Activated naive CD8-positive, alpha-beta T cell (primary cell): Measurements from ENCODE around the gene HSPH1.

Source experiments
- H3K27ac Mint-ChIP-seq: one replicate; pipeline ENCODE4 v1.8.0; 2021; ENCODE audit warnings: mixed read lengths
- H3K27me3 Mint-ChIP-seq: one replicate; pipeline ENCODE4 v1.8.0; 2021; ENCODE audit warnings: mixed read lengths
- H3K36me3 Mint-ChIP-seq: one replicate; pipeline ENCODE4 v1.8.0; 2021; ENCODE audit warnings: mixed read lengths
- H3K4me1 Mint-ChIP-seq: one replicate; pipeline ENCODE4 v1.8.0; 2021; ENCODE audit warnings: low read depth, mixed read lengths
- H3K4me3 Mint-ChIP-seq: one replicate; pipeline ENCODE4 v1.8.0; 2021; ENCODE audit warnings: mild to moderate bottlenecking, mixed read lengths
- H3K9me3 Mint-ChIP-seq: one replicate; pipeline ENCODE4 v1.8.0; 2021; ENCODE audit warnings: low read depth, mixed read lengths

The HSPH1 gene

DNA sequence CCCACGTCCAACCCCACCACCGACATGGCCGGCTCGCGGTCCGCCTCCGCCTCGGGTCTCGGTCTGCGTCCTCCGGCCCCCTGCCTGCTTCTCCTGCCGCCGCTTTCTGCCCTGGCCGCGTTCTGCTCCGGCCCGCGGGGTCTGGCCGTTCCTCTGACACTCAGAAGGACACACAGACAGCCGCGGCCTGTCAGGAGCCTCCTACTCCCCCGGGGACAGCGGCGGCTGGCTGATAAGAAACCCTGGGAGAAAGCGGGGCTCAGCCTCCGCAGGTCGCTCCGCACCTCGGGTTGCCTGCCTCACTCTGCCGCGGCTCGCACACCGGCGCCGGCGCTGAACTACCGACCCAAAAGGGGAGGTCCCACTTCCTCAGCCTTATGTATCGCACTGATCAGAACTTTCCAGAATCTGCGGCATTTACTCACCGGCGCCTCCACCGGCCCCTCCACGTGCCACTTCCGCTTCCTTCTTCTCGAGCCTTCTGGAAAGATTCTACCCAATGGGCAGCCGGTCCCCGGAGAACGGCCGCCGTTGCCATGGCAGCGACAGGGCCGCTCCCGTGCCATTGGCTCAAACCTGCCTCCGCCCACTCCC lies at the start of gene HSPH1:
TSS of gene HSPH1 (minus strand) at position 348 of the 594 bp plus-strand sequence. CDS start at position 26, 322 bp downstream.
- H3K36me3 Mint-ChIP-seq: peaks cover 18% of the 10 kb centered on the region
- H3K4me1 Mint-ChIP-seq: peaks cover 44% of the 10 kb centered on the region
- H3K4me3 Mint-ChIP-seq: peak within 1 kb of the TSS; percentile 99
- H3K27ac Mint-ChIP-seq: peak within 1 kb of the TSS; percentile 98
- H3K9me3 Mint-ChIP-seq: no peaks in the 10 kb centered on the region
- H3K27me3 Mint-ChIP-seq: no peaks in the 10 kb centered on the region

GRCh38 chr13:31209841-31210210 lies 48.1 kb upstream of the HSPH1 start:
- Mint-ChIP-seq H3K4me1 (peaks cover 25% of the 10 kb centered on the region), H3K27ac (no peak overlapping the region), H3K4me3 (no peak overlapping the region), H3K9me3 (no peaks in the 10 kb centered on the region), H3K36me3 (peaks cover 3% of the 10 kb centered on the region), H3K27me3 (no peaks in the 10 kb centered on the region)

- Mint-ChIP-seq H3K4me1 (peaks cover 26% of the 10 kb centered on the region), H3K4me3 (no peak overlapping the region), H3K27me3 (no peaks in the 10 kb centered on the region), H3K36me3 (peaks cover 3% of the 10 kb centered on the region), H3K27ac (no peak overlapping the region), H3K9me3 (no peaks in the 10 kb centered on the region)
These were observed 47.6 kb upstream of the HSPH1 start for GRCh38 chr13:31209172-31209840.

- no peaks in the 10 kb centered on the region for H3K27me3 Mint-ChIP-seq
- H3K36me3 Mint-ChIP-seq: peaks cover 3% of the 10 kb centered on the region
- no peak overlapping the region for H3K27ac Mint-ChIP-seq
- no peaks in the 10 kb centered on the region for H3K9me3 Mint-ChIP-seq
- peaks cover 23% of the 10 kb centered on the region for H3K4me1 Mint-ChIP-seq
- H3K4me3 Mint-ChIP-seq: no peak overlapping the region
These were observed 46.9 kb upstream of the HSPH1 start for GRCh38 chr13:31208559-31209122.

DNA sequence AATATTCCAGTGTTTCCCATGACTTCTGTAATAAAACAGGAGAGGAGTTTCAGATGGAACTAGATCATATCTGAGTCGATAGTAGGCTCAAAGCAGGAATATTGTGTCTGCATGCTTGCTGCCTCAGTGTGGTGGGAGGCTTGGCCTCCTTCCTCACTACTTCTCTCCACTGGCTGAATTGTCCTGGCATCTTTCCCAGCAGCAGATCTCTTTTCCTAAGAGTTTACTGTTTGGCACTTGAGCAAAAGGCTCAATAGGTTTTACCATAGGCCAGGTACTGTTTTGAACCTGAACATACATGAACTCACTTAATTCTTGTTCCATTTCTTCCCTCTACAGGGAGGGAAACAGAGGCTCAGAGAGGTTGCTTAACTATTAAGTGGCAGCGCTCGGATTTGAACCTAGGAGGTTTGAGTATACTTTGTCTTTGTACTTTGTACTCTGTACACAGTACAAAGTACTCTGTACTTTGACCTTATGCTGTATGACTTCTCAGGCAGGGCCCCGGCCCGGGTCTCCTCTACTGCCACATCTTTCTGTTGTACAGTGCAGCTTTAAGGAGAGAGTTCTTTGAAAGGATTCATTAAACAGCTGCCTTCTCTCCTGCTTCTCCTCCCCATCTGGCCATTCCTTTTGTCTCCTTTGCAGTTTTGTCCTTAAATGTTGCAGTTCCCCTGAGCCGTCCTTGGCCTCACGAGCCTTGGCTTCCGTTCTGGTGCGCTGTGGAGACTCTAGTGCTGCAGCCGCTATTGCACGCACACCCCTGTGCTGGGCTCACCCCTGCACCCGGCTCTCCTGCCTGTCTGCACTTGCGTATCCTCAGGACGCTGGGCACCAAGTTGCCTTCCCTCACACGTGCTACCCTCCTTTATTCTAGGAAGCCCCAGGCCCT lies 46.2 kb upstream of the HSPH1 start:
- H3K4me3 Mint-ChIP-seq: peak overlapping the region; percentile 1
- peak overlapping the region; percentile 16 for H3K27ac Mint-ChIP-seq

GRCh38 chr13:31204592-31204991 lies 42.9 kb upstream of the HSPH1 start:
- Mint-ChIP-seq H3K27me3 (no peaks in the 10 kb centered on the region), H3K36me3 (no peaks in the 10 kb centered on the region), H3K4me3 (no peak overlapping the region), H3K27ac (peak overlapping the region; percentile 41), H3K4me1 (peaks cover 28% of the 10 kb centered on the region), H3K9me3 (no peaks in the 10 kb centered on the region)

More for the DNA sequence above, 46.2 kb upstream of the HSPH1 start:
- Mint-ChIP-seq H3K9me3 (no peaks in the 10 kb centered on the region), H3K36me3 (peaks cover 3% of the 10 kb centered on the region), H3K27me3 (no peaks in the 10 kb centered on the region), H3K4me1 (peaks cover 21% of the 10 kb centered on the region)

DNA sequence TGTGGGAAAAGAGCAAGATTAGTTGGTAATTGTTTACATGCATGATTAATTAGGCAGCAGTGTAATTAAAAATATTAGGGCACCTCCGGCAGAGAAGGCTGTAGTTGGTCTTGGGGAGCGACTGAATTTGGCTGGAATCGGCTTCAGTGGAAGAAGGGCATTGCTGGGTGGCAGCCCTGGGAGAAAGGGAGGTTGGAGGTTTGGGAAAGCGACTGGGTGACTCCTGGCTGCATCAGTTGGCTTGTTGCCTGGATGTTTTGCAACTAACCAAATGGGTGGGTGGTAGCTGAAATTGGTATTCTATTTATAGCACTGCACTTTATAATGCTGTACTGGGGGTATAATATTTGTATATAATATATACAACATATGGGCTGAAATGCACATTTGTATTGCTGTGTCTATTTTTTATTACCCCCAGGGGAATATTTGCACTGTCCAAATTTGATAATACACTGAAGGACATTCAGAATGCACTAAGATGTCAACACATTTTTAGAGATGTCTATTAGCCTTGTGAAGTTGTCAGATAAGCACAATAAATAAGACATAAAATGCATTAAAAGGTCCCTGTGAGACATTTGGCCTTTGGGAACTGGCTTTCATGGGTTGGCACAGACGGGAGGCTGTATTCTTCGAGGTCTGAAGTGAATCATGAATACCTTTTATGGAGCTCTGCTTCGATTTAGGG lies 39.8 kb upstream of the HSPH1 start:
- peak overlapping the region; percentile 85 for H3K4me3 Mint-ChIP-seq
- peaks cover 29% of the 10 kb centered on the region for H3K4me1 Mint-ChIP-seq
- no peaks in the 10 kb centered on the region for H3K36me3 Mint-ChIP-seq
- no peaks in the 10 kb centered on the region for H3K27me3 Mint-ChIP-seq
- H3K9me3 Mint-ChIP-seq: no peaks in the 10 kb centered on the region
- peak overlapping the region; percentile 73 for H3K27ac Mint-ChIP-seq

- H3K27ac Mint-ChIP-seq: peak overlapping the region; percentile 73
- H3K4me1 Mint-ChIP-seq: peaks cover 29% of the 10 kb centered on the region
- H3K4me3 Mint-ChIP-seq: peak overlapping the region; percentile 85
- H3K9me3 Mint-ChIP-seq: no peaks in the 10 kb centered on the region
- no peaks in the 10 kb centered on the region for H3K36me3 Mint-ChIP-seq
- H3K27me3 Mint-ChIP-seq: no peaks in the 10 kb centered on the region
These were observed 38.9 kb upstream of the HSPH1 start for GRCh38 chr13:31200637-31200971.

GRCh38 chr13:31199849-31200636 lies 38.3 kb upstream of the HSPH1 start, which contains the start of gene B3GLCT:
Gene B3GLCT, plus strand, starts transcription at chr13:31199975. Its CDS starts 110 bp downstream, at chr13:31200085.
- H3K4me3 Mint-ChIP-seq: peak within 1 kb of the TSS; percentile 89
- no peaks in the 10 kb centered on the region for H3K9me3 Mint-ChIP-seq
- no peaks in the 10 kb centered on the region for H3K27me3 Mint-ChIP-seq
- H3K4me1 Mint-ChIP-seq: peaks cover 29% of the 10 kb centered on the region
- no peaks in the 10 kb centered on the region for H3K36me3 Mint-ChIP-seq
- H3K27ac Mint-ChIP-seq: peak within 1 kb of the TSS; percentile 87

DNA sequence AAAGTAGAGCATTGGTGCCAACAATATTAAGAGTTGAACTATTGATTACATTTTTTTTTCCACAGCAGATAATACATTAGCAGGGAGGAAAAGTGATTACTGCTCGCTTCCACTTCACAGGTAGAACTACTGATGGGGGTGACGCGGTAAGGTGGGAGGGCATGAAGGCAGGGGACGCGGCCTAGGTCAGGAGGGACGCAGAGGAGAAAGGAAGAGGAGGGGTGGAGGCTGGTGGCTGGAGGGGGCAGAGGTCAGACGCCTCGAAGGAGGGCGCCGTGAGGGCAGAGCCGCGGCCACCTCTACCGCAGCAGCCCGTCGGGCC lies 37.8 kb upstream of the HSPH1 start:
- no peaks in the 10 kb centered on the region for H3K9me3 Mint-ChIP-seq
- peaks cover 24% of the 10 kb centered on the region for H3K4me1 Mint-ChIP-seq
- H3K36me3 Mint-ChIP-seq: peaks cover 2% of the 10 kb centered on the region
- H3K27me3 Mint-ChIP-seq: peaks cover 1% of the 10 kb centered on the region
- peak overlapping the region; percentile 87 for H3K27ac Mint-ChIP-seq
- H3K4me3 Mint-ChIP-seq: peak overlapping the region; percentile 89

GRCh38 chr13:31198519-31198918 lies 36.8 kb upstream of the HSPH1 start:
- peak overlapping the region; percentile 55 for H3K4me3 Mint-ChIP-seq
- H3K27ac Mint-ChIP-seq: no peak overlapping the region
- H3K36me3 Mint-ChIP-seq: peaks cover 4% of the 10 kb centered on the region
- H3K9me3 Mint-ChIP-seq: no peaks in the 10 kb centered on the region
- peaks cover 19% of the 10 kb centered on the region for H3K4me1 Mint-ChIP-seq
- peaks cover 1% of the 10 kb centered on the region for H3K27me3 Mint-ChIP-seq

DNA sequence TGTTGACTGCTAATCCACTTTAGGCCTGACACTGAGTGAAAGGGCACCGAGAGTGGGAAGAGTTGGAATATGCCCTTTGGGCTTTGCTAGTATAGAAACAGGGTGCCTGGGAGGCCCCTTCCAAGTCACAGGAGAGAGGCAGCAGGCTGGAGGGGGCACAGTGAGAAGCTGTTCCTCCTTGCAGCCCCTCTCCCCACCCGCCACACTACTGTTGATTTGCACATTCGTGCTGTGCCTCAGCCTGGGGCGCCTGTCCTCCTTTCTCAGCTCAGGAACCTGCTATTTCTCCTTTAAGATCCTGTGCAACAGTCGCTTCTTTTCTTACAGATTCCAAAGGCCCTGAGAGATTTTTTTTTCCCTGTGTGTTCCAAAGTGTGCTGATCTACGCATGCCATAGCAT lies 35.3 kb upstream of the HSPH1 start:
- Mint-ChIP-seq H3K27me3 (peaks cover 1% of the 10 kb centered on the region), H3K9me3 (no peaks in the 10 kb centered on the region), H3K4me1 (peaks cover 19% of the 10 kb centered on the region), H3K36me3 (peaks cover 4% of the 10 kb centered on the region), H3K4me3 (no peak overlapping the region), H3K27ac (no peak overlapping the region)

DNA sequence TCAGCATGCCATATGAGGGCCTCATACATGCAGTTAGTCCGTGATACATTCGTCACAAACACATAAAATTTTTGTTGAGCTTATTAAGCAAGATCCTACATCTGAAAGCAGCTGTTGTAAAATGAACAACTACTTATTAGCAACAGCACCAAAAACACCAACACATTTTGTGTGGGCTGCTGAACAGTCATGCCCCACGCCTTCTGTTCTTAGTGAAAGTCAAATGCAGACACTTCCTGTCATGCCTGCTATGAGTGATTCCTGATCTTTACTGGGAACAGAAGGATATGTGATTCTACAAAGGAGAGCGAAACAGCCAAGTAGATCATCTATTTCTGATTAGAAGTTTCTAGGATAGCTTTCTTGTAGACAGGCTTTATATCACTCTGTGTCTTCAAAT lies 33.9 kb upstream of the HSPH1 start:
- peaks cover 9% of the 10 kb centered on the region for H3K4me1 Mint-ChIP-seq
- H3K27me3 Mint-ChIP-seq: peaks cover 1% of the 10 kb centered on the region
- no peak overlapping the region for H3K4me3 Mint-ChIP-seq
- H3K27ac Mint-ChIP-seq: no peak overlapping the region
- H3K9me3 Mint-ChIP-seq: no peaks in the 10 kb centered on the region
- peaks cover 4% of the 10 kb centered on the region for H3K36me3 Mint-ChIP-seq

GRCh38 chr13:31192306-31192705 lies 30.6 kb upstream of the HSPH1 start:
- no peak overlapping the region for H3K4me3 Mint-ChIP-seq
- H3K27ac Mint-ChIP-seq: no peak overlapping the region
- H3K9me3 Mint-ChIP-seq: no peaks in the 10 kb centered on the region
- H3K36me3 Mint-ChIP-seq: peaks cover 4% of the 10 kb centered on the region
- H3K4me1 Mint-ChIP-seq: no peaks in the 10 kb centered on the region
- H3K27me3 Mint-ChIP-seq: peaks cover 5% of the 10 kb centered on the region
